ENCODE measurements around the gene ATXN7L3. TPM values are rescaled to one million over a fixed set of nuclear protein-coding genes. Genes with fewer than 3 reads are reported as not detected.

ATXN7L3 gene
- total RNA-seq, 1 experiment from 2014 or later: 36.9 TPM

DNA sequence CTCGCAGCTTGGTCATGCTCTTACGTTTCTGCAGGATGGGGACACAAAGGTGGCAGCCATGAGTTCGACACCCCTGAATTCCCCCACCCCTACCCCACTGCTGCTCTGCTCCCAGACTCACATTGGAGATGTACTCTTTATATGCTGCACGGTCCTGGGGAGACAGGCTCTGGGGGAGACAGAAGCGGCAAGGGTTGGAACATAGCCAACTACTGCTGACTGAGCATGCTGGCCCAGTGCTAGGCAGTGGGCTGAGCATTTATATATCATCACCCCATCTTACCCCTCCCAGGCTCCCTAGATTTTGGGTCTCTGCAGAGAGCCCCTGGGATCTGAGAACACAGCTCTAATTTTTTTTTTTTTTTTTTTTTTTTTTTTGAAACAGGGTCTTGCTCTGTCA, 8.1 kb upstream of the ATXN7L3 start:
- intact Hi-C loops (cut with micrococcal nuclease; ENCODE audit: unreplicated experiment): no loop called here
- Histone ChIP-seq H3K36me3 (ENCODE audit: insufficient read depth, low read length, poor library complexity, severe bottlenecking) (peaks cover 40% of the 10 kb centered on the region), H3K9me3 (ENCODE audit: low read depth, low read length, poor library complexity, severe bottlenecking) (no peaks in the 10 kb centered on the region), H3K27ac (ENCODE audit: low read depth, low read length, poor library complexity, severe bottlenecking) (no peak overlapping the region), H3K4me1 (ENCODE audit: insufficient read depth, low read length, poor library complexity, severe bottlenecking) (no peaks in the 10 kb centered on the region), H3K27me3 (replicated peaks; ENCODE audit: insufficient read depth, low read depth, low read length, poor library complexity) (no peaks in the 10 kb centered on the region), H3K4me3 (ENCODE audit: low read depth, low read length, poor library complexity, severe bottlenecking) (no peak overlapping the region)
- no TSS peak for BruUV-seq (replicated peaks)
- ChIA-PET POLR2A (ENCODE audit: low non-redundant PET) (no interaction called here), CTCF (no interaction called here)
- DNase-seq (ENCODE audit: low spot score): no peak
- TF ChIP-seq EZH2 (IDR thresholded peaks at IDR 0.05; ENCODE audit: borderline replicate concordance, low read depth, low read length, poor library complexity, severe bottlenecking): no peak
- TF ChIP-seq, protein P1, sequence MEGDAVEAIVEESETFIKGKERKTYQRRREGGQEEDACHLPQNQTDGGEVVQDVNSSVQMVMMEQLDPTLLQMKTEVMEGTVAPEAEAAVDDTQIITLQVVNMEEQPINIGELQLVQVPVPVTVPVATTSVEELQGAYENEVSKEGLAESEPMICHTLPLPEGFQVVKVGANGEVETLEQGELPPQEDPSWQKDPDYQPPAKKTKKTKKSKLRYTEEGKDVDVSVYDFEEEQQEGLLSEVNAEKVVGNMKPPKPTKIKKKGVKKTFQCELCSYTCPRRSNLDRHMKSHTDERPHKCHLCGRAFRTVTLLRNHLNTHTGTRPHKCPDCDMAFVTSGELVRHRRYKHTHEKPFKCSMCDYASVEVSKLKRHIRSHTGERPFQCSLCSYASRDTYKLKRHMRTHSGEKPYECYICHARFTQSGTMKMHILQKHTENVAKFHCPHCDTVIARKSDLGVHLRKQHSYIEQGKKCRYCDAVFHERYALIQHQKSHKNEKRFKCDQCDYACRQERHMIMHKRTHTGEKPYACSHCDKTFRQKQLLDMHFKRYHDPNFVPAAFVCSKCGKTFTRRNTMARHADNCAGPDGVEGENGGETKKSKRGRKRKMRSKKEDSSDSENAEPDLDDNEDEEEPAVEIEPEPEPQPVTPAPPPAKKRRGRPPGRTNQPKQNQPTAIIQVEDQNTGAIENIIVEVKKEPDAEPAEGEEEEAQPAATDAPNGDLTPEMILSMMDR (conservative IDR thresholded peaks at IDR 0.05; ENCODE audit: low read depth, low read length): no peak

DNA sequence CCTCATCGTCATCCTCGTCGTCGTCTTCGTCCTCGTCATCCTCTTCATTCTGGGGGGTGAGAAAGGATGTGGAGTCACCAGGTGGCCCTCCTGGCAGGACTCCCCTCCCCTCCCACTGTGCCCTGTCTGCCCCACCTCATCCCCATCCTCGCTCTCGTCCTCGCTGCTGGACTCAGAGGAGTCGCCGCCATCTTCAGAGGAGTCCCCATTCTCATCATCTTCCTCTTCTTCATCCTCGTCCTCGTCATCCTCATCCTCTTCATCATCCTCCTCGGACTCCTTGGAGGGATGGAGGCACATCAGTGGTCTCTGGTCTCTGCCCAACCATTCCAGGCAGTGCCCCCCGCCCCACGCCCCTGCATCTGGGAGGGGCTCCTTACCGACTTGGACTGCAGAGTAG, 7.6 kb upstream of the ATXN7L3 start:
- POLR2A ChIA-PET (ENCODE audit: low non-redundant PET): no interaction called here

DNA sequence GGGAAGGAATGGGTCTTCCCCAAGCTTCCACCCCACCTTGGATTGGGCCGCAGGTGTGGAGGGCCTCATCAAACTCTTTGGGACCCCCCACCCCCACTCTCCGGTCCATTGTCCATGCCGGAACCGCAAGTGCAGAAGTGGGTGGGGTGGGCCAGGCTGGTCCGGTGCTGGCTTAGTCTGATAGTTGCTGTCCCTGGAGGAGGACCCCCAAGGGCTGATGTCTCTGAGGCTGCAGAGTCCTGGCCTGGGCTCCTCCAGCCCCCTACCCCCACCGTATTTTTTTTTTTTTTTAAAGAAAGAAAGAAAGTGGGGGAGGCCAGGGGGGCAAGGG, 7.1 kb upstream of the ATXN7L3 start:
- intact Hi-C loops (cut with micrococcal nuclease; ENCODE audit: unreplicated experiment): no loop called here
- ChIA-PET CTCF (no interaction called here), POLR2A (ENCODE audit: low non-redundant PET) (no interaction called here)
- no peaks in the 10 kb centered on the region for H3K27me3 ChIP-seq (replicated peaks; ENCODE audit: insufficient read depth, low read depth, low read length, poor library complexity)
- no peak overlapping the region for H3K27ac ChIP-seq (ENCODE audit: low read depth, low read length, poor library complexity, severe bottlenecking)
- H3K9me3 ChIP-seq (ENCODE audit: low read depth, low read length, poor library complexity, severe bottlenecking): no peaks in the 10 kb centered on the region
- no peak overlapping the region for H3K4me3 ChIP-seq (ENCODE audit: low read depth, low read length, poor library complexity, severe bottlenecking)
- no peak for TF ChIP-seq EZH2 (IDR thresholded peaks at IDR 0.05; ENCODE audit: borderline replicate concordance, low read depth, low read length, poor library complexity, severe bottlenecking)
- TF ChIP-seq, protein P1 (conservative IDR thresholded peaks at IDR 0.05; ENCODE audit: low read depth, low read length): no peak
- H3K4me1 ChIP-seq (ENCODE audit: insufficient read depth, low read length, poor library complexity, severe bottlenecking): no peaks in the 10 kb centered on the region
- no peak for DNase-seq (ENCODE audit: low spot score)
- no TSS peak for BruUV-seq (replicated peaks)
- peaks cover 40% of the 10 kb centered on the region for H3K36me3 ChIP-seq (ENCODE audit: insufficient read depth, low read length, poor library complexity, severe bottlenecking)

More for the DNA sequence above, 7.6 kb upstream of the ATXN7L3 start:
- TF ChIP-seq EZH2 (IDR thresholded peaks at IDR 0.05; ENCODE audit: borderline replicate concordance, low read depth, low read length, poor library complexity, severe bottlenecking): no peak
- TF ChIP-seq, protein P1 (conservative IDR thresholded peaks at IDR 0.05; ENCODE audit: low read depth, low read length): no peak
- no peaks in the 10 kb centered on the region for H3K9me3 ChIP-seq (ENCODE audit: low read depth, low read length, poor library complexity, severe bottlenecking)
- H3K4me3 ChIP-seq (ENCODE audit: low read depth, low read length, poor library complexity, severe bottlenecking): no peak overlapping the region
- no peak for DNase-seq (ENCODE audit: low spot score)
- intact Hi-C loops (cut with micrococcal nuclease; ENCODE audit: unreplicated experiment): no loop called here
- peaks cover 40% of the 10 kb centered on the region for H3K36me3 ChIP-seq (ENCODE audit: insufficient read depth, low read length, poor library complexity, severe bottlenecking)
- H3K27ac ChIP-seq (ENCODE audit: low read depth, low read length, poor library complexity, severe bottlenecking): no peak overlapping the region
- BruUV-seq (replicated peaks): no TSS peak
- H3K27me3 ChIP-seq (replicated peaks; ENCODE audit: insufficient read depth, low read depth, low read length, poor library complexity): no peaks in the 10 kb centered on the region
- no peaks in the 10 kb centered on the region for H3K4me1 ChIP-seq (ENCODE audit: insufficient read depth, low read length, poor library complexity, severe bottlenecking)
- CTCF ChIA-PET: no interaction called here
